Panc1 (cell line): ENCODE measurements around the gene CORO1C. TPM values are rescaled to one million over a fixed set of nuclear protein-coding genes. Genes with fewer than 3 reads are reported as not detected.

ENCODE experiments used
- ATAC-seq: fragments of 200-7000 bp; cut with Tn5 transposase; 2 replicates; pipeline ENCODE4 v1.9.1; 2020; ENCODE audit warnings: mild to moderate bottlenecking, moderate library complexity
- BruUV-seq: library from RNA; stranded (reverse); fragments of 400-500 nt; replicated peaks from 2 replicates; lab custom pipeline; 2021; lab: Mats Ljungman, UMichigan
- CTCF ChIA-PET: fragments of 300-600 bp; sonication (Branson Sonifier 250); formaldehyde crosslinking; loops from one replicate; lab custom pipeline; 2022; ENCODE audit warnings: antibody characterized with exemption; lab: Charles Lee
- POLR2A ChIA-PET: fragments of 300-600 bp; sonication (Branson Sonifier 250); formaldehyde crosslinking; loops from one replicate; lab custom pipeline; 2022; ENCODE audit warnings: antibody characterized with exemption; lab: Charles Lee
- DNase-seq: peaks from one replicate; pipeline ENCODE4 v3.0.0-alpha.2; 2010; ENCODE audit warnings: low read depth, low spot score
- H3K27ac ChIP-seq: 2 replicates; pipeline ENCODE4 v1.5.1; 2011; ENCODE audit warnings: mild to moderate bottlenecking, low read length, inconsistent platforms
- H3K27me3 ChIP-seq: fragments of 200-500 bp; sonication (Bioruptor generic); 2 replicates; pipeline ENCODE4 v1.6.0; 2014; ENCODE audit warnings: low read length, inconsistent platforms; ENCODE audit not compliant: control insufficient read depth, insufficient read depth
- H3K36me3 ChIP-seq: fragments of 200-500 bp; sonication (Bioruptor generic); 2 replicates; pipeline ENCODE4 v1.5.1; 2014; ENCODE audit warnings: inconsistent platforms, mild to moderate bottlenecking, low read length, moderate library complexity; ENCODE audit not compliant: control insufficient read depth, insufficient read depth
- H3K4me1 ChIP-seq: 2 replicates; pipeline ENCODE4 v1.5.1; 2011; ENCODE audit warnings: inconsistent platforms, mild to moderate bottlenecking, low read length, moderate library complexity; ENCODE audit not compliant: control insufficient read depth, insufficient read depth
- H3K4me3 ChIP-seq, 2 experiments: 2 replicates each; pipeline ENCODE4 v1.5.1; 2011 to 2012; ENCODE audit warnings: low read depth in 2 of 2, low read length in 2 of 2, mild to moderate bottlenecking in 2 of 2, inconsistent platforms in 1 of 2, moderate library complexity in 1 of 2
- H3K9me3 ChIP-seq: fragments of 200-500 bp; sonication (Bioruptor generic); 2 replicates; pipeline ENCODE4 v1.5.1; 2014; ENCODE audit warnings: low read depth, mild to moderate bottlenecking, inconsistent platforms, low read length, moderate library complexity; ENCODE audit not compliant: control insufficient read depth, insufficient read depth
- CTCF ChIP-seq: fragments of 450-650 bp; IDR thresholded peaks from 2 replicates; pipeline ENCODE4 v1.5.1; 2017; ENCODE audit warnings: mild to moderate bottlenecking
- POLR2AphosphoS5 ChIP-seq: IDR thresholded peaks from 2 replicates; pipeline ENCODE4 v1.6.1; 2012; ENCODE audit warnings: mild to moderate bottlenecking, low read depth, low read length, moderate library complexity
- REST ChIP-seq, 2 experiments: IDR thresholded peaks; 2 replicates each; pipeline ENCODE4 v1.6.1; 2011 to 2012; ENCODE audit warnings: low read depth in 2 of 2, control low read depth in 1 of 2, low read length in 1 of 2, mild to moderate bottlenecking in 1 of 2, moderate library complexity in 1 of 2; ENCODE audit not compliant: insufficient read depth in 1 of 2
- SIN3A ChIP-seq: IDR thresholded peaks from 2 replicates; pipeline ENCODE4 v1.6.1; 2012; ENCODE audit warnings: low read depth, mild to moderate bottlenecking, low read length, moderate library complexity, borderline replicate concordance; ENCODE audit not compliant: insufficient read depth
- TCF7L2 ChIP-seq: IDR thresholded peaks from 2 replicates; pipeline ENCODE4 v1.6.1; 2011; ENCODE audit warnings: mild to moderate bottlenecking, low read depth, low read length, inconsistent platforms
- in situ Hi-C: cut with HindIII; loops from 2 replicates; pipeline ENCODE4 v1.10.0; 2016; ENCODE audit warnings: low sequenced_read_pairs, low pct_unique_long_range_greater_than_20kb
- intact Hi-C: fragments of 100-400 bp; cut with micrococcal nuclease; formaldehyde crosslinking; loops from one replicate; pipeline ENCODE4 v1.10.0; 2022; ENCODE audit not compliant: unreplicated experiment
- total RNA-seq: library from RNA; stranded (reverse); gene quantifications from one replicate; pipeline ENCODE4 v1.2.1, GENCODE V29; 2021; ENCODE audit not compliant: unreplicated experiment

The CORO1C gene
- total RNA-seq, 1 experiment from 2014 or later, result 165 TPM

- H3K27ac ChIP-seq, result no peak overlapping the region
- POLR2A ChIA-PET, result interaction anchor here (0.6 kb wide), 1 partner anchor 132 kb away, joined by 3 read pairs; no protein-coding TSS in a partner anchor
- in situ Hi-C loops, result no loop called here
- CTCF ChIA-PET, result no interaction called here
- H3K36me3 ChIP-seq, result no peaks in the 10 kb centered on the region
- ATAC-seq, result no peak
- DNase-seq, result no peak
- H3K4me3 ChIP-seq, result no peak overlapping the region
- H3K9me3 ChIP-seq, result no peaks in the 10 kb centered on the region
- H3K27me3 ChIP-seq, result no peaks in the 10 kb centered on the region
- BruUV-seq, result no TSS peak
- intact Hi-C loops, result no loop called here
- 0 out of 2 replicates have a peak, but pooled peaks cover 3% of the 10 kb centered on the region for H3K4me1 ChIP-seq
- TF ChIP-seq TCF7L2, result no peak
- no peak for TF ChIP-seq REST (IDR thresholded peaks at IDR 0.05; ENCODE audit: insufficient read depth in 1 of 2, low read depth in 2 of 2, low read length in 1 of 2)
- no peak for TF ChIP-seq SIN3A
- no peak for TF ChIP-seq CTCF
- TF ChIP-seq POLR2AphosphoS5, result no peak
Measured at GRCh38 chr12:108671110-108671509, 60.2 kb downstream of the CORO1C start.

- no TSS peak for BruUV-seq
- intact Hi-C loops, result no loop called here
Measured at GRCh38 chr12:108670066-108670631, 61.2 kb downstream of the CORO1C start.

More at GRCh38 chr12:108670066-108670631, 61.2 kb downstream of the CORO1C start:
- DNase-seq (no peak), ATAC-seq (no peak)
- CTCF ChIA-PET, result interaction anchor here (0.5 to 0.7 kb wide), 2 partner anchors 107 to 131 kb away, joined by 5 to 6 read pairs; no protein-coding TSS in a partner anchor
- H3K4me3 ChIP-seq, result no peak overlapping the region
- in situ Hi-C loops, result no loop called here
- peaks cover 9% of the 10 kb centered on the region for H3K4me1 ChIP-seq
- no peak overlapping the region for H3K27ac ChIP-seq
- H3K9me3 ChIP-seq, result no peaks in the 10 kb centered on the region
- H3K27me3 ChIP-seq, result no peaks in the 10 kb centered on the region
- TF ChIP-seq SIN3A (no peak), TCF7L2 (no peak), POLR2AphosphoS5 (no peak), REST (IDR thresholded peaks at IDR 0.05; ENCODE audit: insufficient read depth in 1 of 2, low read depth in 2 of 2, low read length in 1 of 2) (no peak), CTCF (no peak)
- H3K36me3 ChIP-seq, result no peaks in the 10 kb centered on the region
- POLR2A ChIA-PET, result no interaction called here
